HG02981 (cell line): ENCODE data around the gene TNS1.

Source experiments
- ATAC-seq: cut with Tn5 transposase; IDR thresholded peaks from one replicate; pipeline ENCODE4 v1.9.1; 2021; ENCODE audit warnings: mild to moderate bottlenecking, moderate library complexity; ENCODE audit not compliant: unreplicated experiment

TNS1 gene

GRCh38 chr2:217836901-217837491, 165.8 kb downstream of the TNS1 start:
- ATAC-seq: no peak

DNA sequence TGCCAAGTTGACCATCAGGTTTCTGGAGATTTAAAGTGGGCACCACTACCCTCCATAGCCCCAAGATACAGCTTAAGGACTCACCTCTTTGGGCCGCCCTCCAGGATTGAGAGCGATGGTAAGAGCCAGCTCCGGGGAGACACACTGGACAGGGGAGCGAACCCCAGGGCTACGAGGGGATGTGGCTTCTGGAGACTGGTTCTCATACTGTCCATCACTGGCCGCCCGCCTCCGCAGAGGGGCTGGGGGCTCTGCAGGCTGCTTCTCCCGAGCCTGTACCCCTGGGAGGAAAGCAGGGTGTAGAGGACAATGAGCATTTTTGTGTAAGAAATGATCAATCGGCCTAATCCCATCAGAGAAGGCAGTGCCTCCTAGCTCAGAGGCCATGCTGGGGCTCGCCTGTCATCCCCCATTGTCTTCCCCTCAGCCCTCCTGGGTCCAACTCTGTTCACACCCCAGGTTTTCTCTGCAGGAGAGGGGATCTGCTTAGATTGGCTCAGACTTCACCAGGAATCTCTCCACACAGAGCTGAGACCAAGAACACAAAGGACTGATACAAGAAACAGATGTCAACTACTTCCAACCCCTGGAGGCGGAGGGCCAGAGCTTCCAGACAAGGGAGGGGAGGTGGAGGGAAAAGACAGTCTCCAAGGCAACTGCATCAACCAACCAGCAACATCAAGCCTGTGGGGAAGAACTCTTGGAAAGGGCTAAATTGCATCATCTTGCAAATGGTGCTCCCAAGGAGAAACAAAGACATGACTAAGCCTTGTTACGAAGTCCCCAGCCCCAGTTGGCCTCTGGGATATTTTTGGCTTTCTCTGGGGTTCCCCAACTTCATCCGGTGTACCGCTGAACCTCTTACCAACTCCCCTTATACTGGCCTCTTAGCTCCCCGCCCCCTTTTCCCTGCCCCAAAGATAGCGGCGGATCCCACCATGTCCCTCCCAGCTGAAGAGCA, 166.6 kb downstream of the TNS1 start:
- no peak for ATAC-seq

DNA sequence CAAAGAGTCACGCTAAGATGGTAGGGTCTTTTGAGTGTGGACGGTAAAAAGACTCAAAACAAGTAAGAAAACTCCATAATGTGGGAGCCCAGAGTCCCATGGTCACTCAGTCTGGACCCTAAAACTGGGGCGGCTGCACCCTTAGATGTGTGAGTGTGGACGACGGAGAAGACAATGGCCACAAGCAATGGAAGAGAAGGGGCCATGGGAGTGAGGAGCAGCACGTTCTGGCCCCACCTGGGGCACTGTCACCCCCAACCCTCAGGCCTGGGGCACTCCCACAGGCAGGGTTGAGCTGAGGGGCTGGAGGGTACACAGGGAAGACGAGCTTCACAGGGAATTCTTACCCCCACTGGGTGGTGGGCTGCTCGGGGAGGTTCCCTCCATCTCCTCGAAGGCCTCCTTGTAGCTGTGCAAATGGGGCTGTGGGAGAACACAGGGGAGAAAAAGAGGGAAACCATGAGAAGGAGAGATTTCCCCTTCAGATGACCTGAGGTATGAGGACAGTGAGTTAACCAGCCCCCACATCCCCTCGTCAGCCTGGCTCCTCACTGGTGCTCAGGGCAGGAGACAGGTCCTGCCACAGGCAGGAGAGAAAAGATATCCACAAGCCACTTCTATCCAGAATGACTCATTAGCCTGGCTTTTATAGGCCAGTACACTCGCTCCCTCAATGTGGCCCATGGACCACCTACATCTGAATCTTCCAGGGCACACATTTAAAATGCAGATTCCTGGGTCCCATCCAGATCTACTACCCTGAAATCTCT, 167.9 kb downstream of the TNS1 start:
- no peak for ATAC-seq

- no peak for ATAC-seq
Measured at GRCh38 chr2:217834057-217834620, 168.7 kb downstream of the TNS1 start.

DNA sequence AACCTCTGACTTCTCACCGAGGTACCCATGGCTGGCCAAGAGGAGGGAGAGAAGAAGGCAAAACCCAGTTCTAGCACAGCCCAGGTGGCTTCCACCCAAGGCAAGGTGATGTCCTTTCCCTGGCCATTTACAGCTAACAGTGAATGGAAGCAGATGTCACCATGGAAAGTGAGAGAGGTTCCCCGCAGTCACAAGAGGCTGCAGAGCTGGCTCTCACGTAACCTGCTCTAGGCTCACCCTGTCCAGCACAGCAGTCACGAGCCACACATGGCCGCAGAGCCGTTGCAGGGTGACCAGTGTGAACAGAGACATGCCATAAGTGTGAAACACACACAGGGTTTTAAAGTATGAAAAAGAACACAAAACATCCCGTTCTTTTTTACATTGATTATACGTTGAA, 169.4 kb downstream of the TNS1 start:
- ATAC-seq: no peak

GRCh38 chr2:217832987-217833386, 169.8 kb downstream of the TNS1 start:
- no peak for ATAC-seq

- ATAC-seq: no peak
Measured at GRCh38 chr2:217832115-217832514, 170.7 kb downstream of the TNS1 start.

DNA sequence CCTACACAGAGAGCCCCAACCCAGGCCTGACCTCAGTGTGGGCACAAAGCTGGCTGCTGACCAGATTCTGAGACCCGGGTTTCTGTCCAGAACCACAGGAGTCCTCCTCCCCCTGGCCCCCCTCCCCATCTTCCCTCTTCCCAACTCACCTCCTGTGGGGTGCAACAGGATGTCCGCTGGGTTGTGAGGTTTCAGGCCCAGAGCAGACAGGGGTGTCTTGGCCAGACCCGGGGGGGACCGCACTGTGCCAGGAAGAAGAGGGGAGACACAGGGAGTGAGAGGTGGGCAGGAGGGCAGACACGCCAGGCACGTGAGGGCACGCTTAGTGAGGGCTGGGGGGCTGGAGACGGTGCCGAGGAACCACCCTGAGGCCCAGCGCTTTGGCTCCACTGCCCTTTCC, 171.5 kb downstream of the TNS1 start:
- no peak for ATAC-seq

DNA sequence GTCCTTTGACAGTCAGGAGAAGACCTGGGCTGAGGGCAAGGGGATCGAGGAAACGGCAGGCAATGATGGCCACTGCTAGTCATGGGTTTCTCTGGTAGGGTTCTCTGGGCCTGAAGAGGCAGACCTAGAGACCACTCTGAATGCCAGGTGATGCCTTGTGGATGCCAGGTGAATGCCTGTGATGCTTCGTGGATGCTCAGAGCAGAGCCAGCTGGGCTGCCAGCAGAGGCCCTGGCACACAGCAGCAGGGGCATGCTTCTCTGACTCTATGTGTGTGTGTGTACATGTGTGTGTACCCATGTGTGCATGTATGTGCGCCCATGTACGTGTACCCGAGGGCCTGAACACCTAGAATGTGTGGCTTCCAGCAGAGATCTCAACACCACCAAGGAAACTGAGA, 172.0 kb downstream of the TNS1 start:
- no peak for ATAC-seq

- ATAC-seq: no peak
Measured at GRCh38 chr2:217830061-217830460, 172.7 kb downstream of the TNS1 start.

- ATAC-seq: no peak
Measured at GRCh38 chr2:217829420-217829819, 173.4 kb downstream of the TNS1 start.

GRCh38 chr2:217828336-217828735, 174.5 kb downstream of the TNS1 start:
- no peak for ATAC-seq

GRCh38 chr2:217827430-217828201, 175.2 kb downstream of the TNS1 start:
- no peak for ATAC-seq

GRCh38 chr2:217826991-217827390, 175.8 kb downstream of the TNS1 start:
- no peak for ATAC-seq

DNA sequence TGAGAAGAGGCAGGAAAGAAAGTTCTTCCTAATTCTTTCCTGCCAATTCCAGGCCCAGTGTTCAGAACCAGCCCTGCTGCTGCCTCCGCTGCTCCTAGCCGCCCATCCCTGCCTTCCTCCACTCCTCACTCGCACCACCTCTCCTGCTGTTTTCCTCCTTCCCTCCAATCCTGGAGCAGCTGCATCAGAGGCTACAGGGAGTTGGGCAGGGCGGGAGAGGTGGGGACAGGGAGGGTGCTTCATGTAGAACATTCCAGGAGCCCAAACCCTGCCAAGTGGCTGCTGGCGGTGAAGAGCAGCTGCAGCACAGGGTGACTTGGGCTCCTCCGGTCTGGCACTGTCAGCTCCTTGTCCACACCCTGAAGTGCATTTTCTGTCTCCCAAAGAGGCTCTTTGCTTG, 176.3 kb downstream of the TNS1 start:
- no peak for ATAC-seq

DNA sequence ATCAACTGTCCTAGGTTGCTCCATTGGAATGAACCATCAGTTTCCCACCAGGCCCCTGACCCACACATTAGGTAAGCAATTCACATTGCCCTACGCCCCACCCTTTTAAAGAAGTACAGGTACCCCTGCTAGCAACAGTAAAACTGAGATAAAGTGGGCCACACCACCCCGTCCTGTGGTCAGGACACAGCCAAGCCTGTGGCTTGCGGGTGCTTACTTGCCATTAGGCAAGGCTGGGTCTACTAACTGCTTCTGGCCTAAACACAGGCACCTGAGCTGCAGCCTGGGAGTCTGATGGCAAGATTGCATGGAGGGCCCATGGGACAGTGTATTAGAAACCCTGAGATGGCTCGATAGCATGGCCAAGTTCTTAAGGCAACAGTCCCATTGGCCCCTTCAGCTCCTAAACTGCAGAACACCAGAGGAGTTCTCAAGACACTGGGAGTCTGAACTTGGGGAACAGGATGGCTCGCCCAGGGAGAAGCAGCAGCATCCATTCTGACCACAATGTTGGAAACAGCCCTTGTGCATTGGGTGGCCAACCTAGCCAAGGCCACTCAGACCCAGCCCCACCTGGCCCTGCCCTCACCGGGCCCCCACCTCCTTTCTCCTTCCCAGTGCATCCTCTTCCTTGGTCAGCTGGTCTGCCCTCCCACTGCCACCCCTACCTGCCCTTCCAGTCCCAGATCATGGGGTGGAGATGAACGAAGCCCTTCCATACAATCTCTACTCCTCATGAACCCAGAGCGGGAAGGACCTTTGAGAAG, 177.1 kb downstream of the TNS1 start:
- ATAC-seq: no peak

- ATAC-seq: no peak
Measured at GRCh38 chr2:217824223-217824622, 178.6 kb downstream of the TNS1 start.

- no peak for ATAC-seq
Measured at GRCh38 chr2:217823626-217824025, 179.2 kb downstream of the TNS1 start.

- no peak for ATAC-seq
Measured at GRCh38 chr2:217822296-217823252, 180.2 kb downstream of the TNS1 start.
